ENCODE results near the gene ATG16L1. TPM values are rescaled to one million over a fixed set of nuclear protein-coding genes. Genes with fewer than 3 reads are reported as not detected.

The ATG16L1 gene
- total and polyA plus RNA-seq, 9 of the 15 experiments (the other 6 are each of a cell fraction or from before 2014, with no cell fraction given): 6.4 to 21.3 (median 17.2) TPM

DNA sequence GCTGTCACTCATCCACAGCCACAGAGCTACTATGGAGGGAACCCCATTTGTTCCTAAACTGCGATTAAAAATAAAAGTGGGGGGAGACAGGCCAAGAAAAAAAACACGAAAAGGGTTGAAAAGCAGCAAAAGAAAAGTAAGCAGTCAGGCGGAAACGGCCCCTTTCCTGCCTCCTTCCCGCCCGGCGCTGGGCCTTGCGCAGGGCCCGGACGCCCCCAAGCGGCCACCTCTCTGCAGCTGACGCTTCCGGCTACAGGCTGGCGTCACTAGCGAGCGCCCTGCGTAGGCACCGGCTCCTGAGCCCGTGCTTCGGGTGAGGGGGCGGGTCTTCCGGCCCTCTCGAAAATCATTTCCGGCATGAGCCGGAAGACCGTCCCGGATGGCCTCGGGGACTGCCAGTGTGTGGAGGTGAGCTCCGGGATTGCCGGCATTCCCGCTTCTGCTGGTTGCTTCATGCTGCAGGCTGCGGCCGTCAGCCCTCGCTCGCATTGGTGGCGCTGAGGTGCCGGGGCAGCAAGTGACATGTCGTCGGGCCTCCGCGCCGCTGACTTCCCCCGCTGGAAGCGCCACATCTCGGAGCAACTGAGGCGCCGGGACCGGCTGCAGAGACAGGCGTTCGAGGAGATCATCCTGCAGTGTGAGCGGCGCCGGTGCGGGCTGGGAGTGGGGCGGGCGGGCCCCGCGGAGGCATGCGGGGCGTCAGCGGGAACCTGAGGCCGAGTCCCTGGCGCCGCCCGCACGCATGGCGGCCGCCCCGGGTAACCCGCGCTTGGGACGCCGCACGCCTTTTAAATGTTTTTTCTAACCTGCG is at the start of gene ATG16L1 (continued):
- TF ChIP-seq TAF9B (IDR thresholded peaks at IDR 0.05; ENCODE audit: partially characterized antibody): peak; percentile 50
- TF ChIP-seq ZNF717 (CRISPR knock-in tag; IDR thresholded peaks at IDR 0.05): no peak
- TF ChIP-seq TRIM24 (IDR thresholded peaks at IDR 0.05): peak in 1 of 2 experiments; percentile 26; a peak in 1 of 4 replicates
- peak; percentile 53; the same call in 1 of the 2 replicates for TF ChIP-seq L3MBTL2 (IDR thresholded peaks at IDR 0.05)
- TF ChIP-seq CREM (IDR thresholded peaks at IDR 0.05; ENCODE audit: low read depth): peak; percentile 99
- TF ChIP-seq ZNF354B (CRISPR knock-in tag; IDR thresholded peaks at IDR 0.05): no peak
- TF ChIP-seq TCFL5 (CRISPR knock-in tag; conservative IDR thresholded peaks at IDR 0.05): no peak
- TF ChIP-seq, protein P1, sequence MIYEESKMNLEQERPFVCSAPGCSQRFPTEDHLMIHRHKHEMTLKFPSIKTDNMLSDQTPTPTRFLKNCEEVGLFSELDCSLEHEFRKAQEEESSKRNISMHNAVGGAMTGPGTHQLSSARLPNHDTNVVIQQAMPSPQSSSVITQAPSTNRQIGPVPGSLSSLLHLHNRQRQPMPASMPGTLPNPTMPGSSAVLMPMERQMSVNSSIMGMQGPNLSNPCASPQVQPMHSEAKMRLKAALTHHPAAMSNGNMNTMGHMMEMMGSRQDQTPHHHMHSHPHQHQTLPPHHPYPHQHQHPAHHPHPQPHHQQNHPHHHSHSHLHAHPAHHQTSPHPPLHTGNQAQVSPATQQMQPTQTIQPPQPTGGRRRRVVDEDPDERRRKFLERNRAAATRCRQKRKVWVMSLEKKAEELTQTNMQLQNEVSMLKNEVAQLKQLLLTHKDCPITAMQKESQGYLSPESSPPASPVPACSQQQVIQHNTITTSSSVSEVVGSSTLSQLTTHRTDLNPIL (CRISPR knock-in tag; IDR thresholded peaks at IDR 0.05): no peak
- no peak for TF ChIP-seq BMI1 (IDR thresholded peaks at IDR 0.05; ENCODE audit: low read length)
- TF ChIP-seq, protein P2, sequence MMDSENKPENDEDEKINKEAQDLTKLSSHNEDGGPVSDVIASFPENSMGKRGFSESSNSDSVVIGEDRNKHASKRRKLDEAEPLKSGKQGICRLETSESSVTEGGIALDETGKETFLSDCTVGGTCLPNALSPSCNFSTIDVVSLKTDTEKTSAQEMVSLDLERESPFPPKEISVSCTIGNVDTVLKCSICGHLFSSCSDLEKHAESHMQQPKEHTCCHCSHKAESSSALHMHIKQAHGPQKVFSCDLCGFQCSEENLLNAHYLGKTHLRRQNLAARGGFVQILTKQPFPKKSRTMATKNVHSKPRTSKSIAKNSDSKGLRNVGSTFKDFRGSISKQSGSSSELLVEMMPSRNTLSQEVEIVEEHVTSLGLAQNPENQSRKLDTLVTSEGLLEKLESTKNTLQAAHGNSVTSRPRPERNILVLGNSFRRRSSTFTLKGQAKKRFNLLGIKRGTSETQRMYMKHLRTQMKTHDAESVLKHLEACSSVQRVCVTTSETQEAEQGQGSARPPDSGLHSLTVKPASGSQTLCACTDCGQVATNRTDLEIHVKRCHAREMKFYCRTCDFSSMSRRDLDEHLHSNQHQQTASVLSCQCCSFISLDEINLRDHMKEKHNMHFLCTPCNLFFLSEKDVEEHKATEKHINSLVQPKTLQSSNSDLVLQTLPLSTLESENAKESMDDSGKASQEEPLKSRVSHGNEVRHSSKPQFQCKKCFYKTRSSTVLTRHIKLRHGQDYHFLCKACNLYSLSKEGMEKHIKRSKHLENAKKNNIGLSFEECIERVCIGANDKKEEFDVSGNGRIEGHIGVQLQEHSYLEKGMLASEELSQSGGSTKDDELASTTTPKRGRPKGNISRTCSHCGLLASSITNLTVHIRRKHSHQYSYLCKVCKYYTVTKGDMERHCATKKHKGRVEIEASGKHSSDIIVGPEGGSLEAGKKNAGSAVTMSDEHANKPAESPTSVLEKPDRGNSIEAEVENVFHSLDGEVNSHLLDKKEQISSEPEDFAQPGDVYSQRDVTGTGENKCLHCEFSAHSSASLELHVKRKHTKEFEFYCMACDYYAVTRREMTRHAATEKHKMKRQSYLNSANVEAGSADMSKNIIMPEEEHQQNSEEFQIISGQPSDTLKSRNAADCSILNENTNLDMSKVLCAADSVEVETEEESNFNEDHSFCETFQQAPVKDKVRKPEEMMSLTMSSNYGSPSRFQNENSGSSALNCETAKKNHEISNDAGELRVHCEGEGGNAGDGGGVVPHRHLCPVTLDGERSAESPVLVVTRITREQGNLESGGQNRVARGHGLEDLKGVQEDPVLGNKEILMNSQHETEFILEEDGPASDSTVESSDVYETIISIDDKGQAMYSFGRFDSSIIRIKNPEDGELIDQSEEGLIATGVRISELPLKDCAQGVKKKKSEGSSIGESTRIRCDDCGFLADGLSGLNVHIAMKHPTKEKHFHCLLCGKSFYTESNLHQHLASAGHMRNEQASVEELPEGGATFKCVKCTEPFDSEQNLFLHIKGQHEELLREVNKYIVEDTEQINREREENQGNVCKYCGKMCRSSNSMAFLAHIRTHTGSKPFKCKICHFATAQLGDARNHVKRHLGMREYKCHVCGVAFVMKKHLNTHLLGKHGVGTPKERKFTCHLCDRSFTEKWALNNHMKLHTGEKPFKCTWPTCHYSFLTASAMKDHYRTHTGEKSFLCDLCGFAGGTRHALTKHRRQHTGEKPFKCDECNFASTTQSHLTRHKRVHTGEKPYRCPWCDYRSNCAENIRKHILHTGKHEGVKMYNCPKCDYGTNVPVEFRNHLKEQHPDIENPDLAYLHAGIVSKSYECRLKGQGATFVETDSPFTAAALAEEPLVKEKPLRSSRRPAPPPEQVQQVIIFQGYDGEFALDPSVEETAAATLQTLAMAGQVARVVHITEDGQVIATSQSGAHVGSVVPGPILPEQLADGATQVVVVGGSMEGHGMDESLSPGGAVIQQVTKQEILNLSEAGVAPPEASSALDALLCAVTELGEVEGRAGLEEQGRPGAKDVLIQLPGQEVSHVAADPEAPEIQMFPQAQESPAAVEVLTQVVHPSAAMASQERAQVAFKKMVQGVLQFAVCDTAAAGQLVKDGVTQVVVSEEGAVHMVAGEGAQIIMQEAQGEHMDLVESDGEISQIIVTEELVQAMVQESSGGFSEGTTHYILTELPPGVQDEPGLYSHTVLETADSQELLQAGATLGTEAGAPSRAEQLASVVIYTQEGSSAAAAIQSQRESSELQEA (IDR thresholded peaks at IDR 0.05; ENCODE audit: low read depth): no peak
- TF ChIP-seq CTBP1 (IDR thresholded peaks at IDR 0.05; ENCODE audit: borderline replicate concordance): peak; percentile 57; the same call in 1 of the 2 replicates
- TF ChIP-seq MYC (IDR thresholded peaks at IDR 0.05; ENCODE audit: low read depth, low read length): peak; percentile 57
- TF ChIP-seq MYC (CRISPR knock-in tag; IDR thresholded peaks at IDR 0.05; ENCODE audit: borderline replicate concordance, low read depth): no peak
- 0 out of 2 replicates have a peak, but pooled peaks have one; percentile 17 for TF ChIP-seq FOXM1 (IDR thresholded peaks at IDR 0.05; ENCODE audit: low read depth)
- TF ChIP-seq FOXM1 (CRISPR knock-in tag; IDR thresholded peaks at IDR 0.05; ENCODE audit: low read depth): 0 out of 2 replicates have a peak, but pooled peaks have one; percentile 20
- peak; percentile 92 for TF ChIP-seq POLR2G (IDR thresholded peaks at IDR 0.05; ENCODE audit: low read depth, low read length)
- TF ChIP-seq, protein P3, sequence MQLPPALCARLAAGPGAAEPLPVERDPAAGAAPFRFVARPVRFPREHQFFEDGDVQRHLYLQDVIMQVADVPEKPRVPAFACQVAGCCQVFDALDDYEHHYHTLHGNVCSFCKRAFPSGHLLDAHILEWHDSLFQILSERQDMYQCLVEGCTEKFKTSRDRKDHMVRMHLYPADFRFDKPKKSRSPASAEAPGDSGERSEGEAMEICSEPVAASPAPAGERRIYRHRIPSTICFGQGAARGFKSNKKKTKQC (CRISPR knock-in tag; IDR thresholded peaks at IDR 0.05): 0 out of 2 replicates have a peak, but pooled peaks have one; percentile 64
- TF ChIP-seq E2F3 (CRISPR knock-in tag; IDR thresholded peaks at IDR 0.05): peak; percentile 33; the same call in 1 of the 2 replicates
- no peak for TF ChIP-seq RUNX1 (IDR thresholded peaks at IDR 0.05; ENCODE audit: low read depth)
- TF ChIP-seq NCOA4 (IDR thresholded peaks at IDR 0.05; ENCODE audit: partially characterized antibody): no peak

All from K562 (cell line).